Keratinocyte (primary cell): ENCODE data around the gene NUDT14. TPM values are rescaled to one million over a fixed set of nuclear protein-coding genes. Genes with fewer than 3 reads are reported as not detected.

Source experiments
- DNase-seq: peaks from one replicate; pipeline ENCODE4 v3.0.0-alpha.2; 2011; ENCODE audit warnings: low read depth, missing footprints, low spot score
- FAIRE-seq: peaks from 2 replicates; lab custom pipeline; 2011; peaks lifted over from hg19 to GRCh38; lab: Jason Lieb, UNC
- H2AFZ ChIP-seq: 2 replicates; pipeline ENCODE4 v1.6.0; 2012; ENCODE audit warnings: low read length, control low read depth, inconsistent platforms; ENCODE audit not compliant: control insufficient read depth
- H3K27ac ChIP-seq: 2 replicates; pipeline ENCODE4 v1.5.1; 2011; ENCODE audit warnings: low read length; ENCODE audit not compliant: control insufficient read depth, insufficient read depth
- H3K27me3 ChIP-seq: 3 replicates; pipeline ENCODE4 v1.6.0; 2011; ENCODE audit warnings: low read length; ENCODE audit not compliant: control insufficient read depth, insufficient read depth; ENCODE audit errors: extremely low read depth
- H3K36me3 ChIP-seq, 2 experiments: 2 replicates in 1 of 2; 3 replicates in 1 of 2; pipeline ENCODE4 v1.5.1; 2011; ENCODE audit warnings: low read length in 2 of 2, mild to moderate bottlenecking in 1 of 2; ENCODE audit not compliant: control insufficient read depth in 2 of 2, insufficient read depth in 2 of 2; ENCODE audit errors: extremely low read depth in 1 of 2
- H3K4me1 ChIP-seq: 3 replicates; pipeline ENCODE4 v1.5.1; 2011; ENCODE audit warnings: low read length; ENCODE audit not compliant: control insufficient read depth, insufficient read depth; ENCODE audit errors: extremely low read depth
- H3K4me2 ChIP-seq: 3 replicates; pipeline ENCODE4 v1.6.0; 2011; ENCODE audit warnings: low read depth, low read length; ENCODE audit not compliant: control insufficient read depth, insufficient read depth; ENCODE audit errors: extremely low read depth
- H3K4me3 ChIP-seq, 3 experiments: fragments of 200-600 bp in 1 of 3; sonication (generic) in 1 of 3; 2 replicates in 2 of 3; 3 replicates in 1 of 3; pipeline ENCODE4 v1.5.1; 2011 to 2016; ENCODE audit warnings: low read length in 3 of 3, mild to moderate bottlenecking in 3 of 3, control low read depth in 2 of 3, inconsistent platforms in 1 of 3, low read depth in 1 of 3, mixed read lengths in 1 of 3, mixed run types in 1 of 3, moderate library complexity in 1 of 3; ENCODE audit not compliant: control insufficient read depth in 2 of 3, insufficient read depth in 2 of 3; ENCODE audit errors: extremely low read depth in 1 of 3
- H3K79me2 ChIP-seq: 2 replicates; pipeline ENCODE4 v1.6.0; 2012; ENCODE audit warnings: low read length; ENCODE audit not compliant: control insufficient read depth, insufficient read depth
- H3K9ac ChIP-seq: 3 replicates; pipeline ENCODE4 v1.6.0; 2011; ENCODE audit warnings: low read length; ENCODE audit not compliant: control insufficient read depth, insufficient read depth; ENCODE audit errors: extremely low read depth
- H3K9me1 ChIP-seq: 3 replicates; pipeline ENCODE4 v1.6.0; 2011; ENCODE audit warnings: low read length; ENCODE audit not compliant: control insufficient read depth, insufficient read depth; ENCODE audit errors: extremely low read depth
- H3K9me3 ChIP-seq: 2 replicates; pipeline ENCODE4 v1.5.1; 2012; ENCODE audit warnings: low read depth, low read length; ENCODE audit not compliant: control insufficient read depth
- H4K20me1 ChIP-seq: 3 replicates; pipeline ENCODE4 v1.6.0; 2011; ENCODE audit warnings: low read length; ENCODE audit not compliant: control insufficient read depth, insufficient read depth; ENCODE audit errors: extremely low read depth
- EZH2 ChIP-seq: IDR thresholded peaks from one replicate; pipeline ENCODE4 v1.6.1; 2012; ENCODE audit warnings: inconsistent platforms, mild to moderate bottlenecking, low read length, moderate library complexity
- dilution Hi-C: fragments of 300-500 bp; cut with MboI; formaldehyde crosslinking; loops from one replicate; pipeline ENCODE4 v1.7.0; 2020; ENCODE audit warnings: low sequenced_read_pairs; ENCODE audit not compliant: extremely low pct_ligation_motif_present
- polyA plus RNA-seq, 5 experiments: library from polyadenylated mRNA; depleted of rRNA in 3 of 5; stranded (reverse) in 3 of 5; stranded (forward) in 1 of 5; unstranded in 1 of 5; fragments of >200 nt; gene quantifications; 1 replicate in 1 of 5; 2 replicates in 3 of 5; 3 replicates in 1 of 5; pipeline versions ENCODE4 v1.2.1 to v1.2.3, GENCODE V29; 2011 to 2012; ENCODE audit warnings: missing spikeins in 2 of 5, low read depth in 1 of 5, low replicate concordance in 1 of 5
- TF ChIP-seq, protein P1 (sequence below), 3 experiments: IDR thresholded peaks in 1 of 3; conservative IDR thresholded peaks in 1 of 3; optimal IDR thresholded peaks in 1 of 3; 2 replicates in 2 of 3; 3 replicates in 1 of 3; pipeline versions ENCODE3 to v1.5.1; 2011; ENCODE audit warnings: low read length in 3 of 3, mild to moderate bottlenecking in 3 of 3, moderate library complexity in 2 of 3, control low read depth in 1 of 3, inconsistent platforms in 1 of 3; ENCODE audit not compliant: insufficient read depth in 2 of 3; ENCODE audit errors: extremely low read depth in 1 of 3

NUDT14 gene
- polyA plus RNA-seq, 1 donor (not counting 4 experiments of a cell fraction or from before 2014, with no cell fraction given), result 15.6 TPM

DNA sequence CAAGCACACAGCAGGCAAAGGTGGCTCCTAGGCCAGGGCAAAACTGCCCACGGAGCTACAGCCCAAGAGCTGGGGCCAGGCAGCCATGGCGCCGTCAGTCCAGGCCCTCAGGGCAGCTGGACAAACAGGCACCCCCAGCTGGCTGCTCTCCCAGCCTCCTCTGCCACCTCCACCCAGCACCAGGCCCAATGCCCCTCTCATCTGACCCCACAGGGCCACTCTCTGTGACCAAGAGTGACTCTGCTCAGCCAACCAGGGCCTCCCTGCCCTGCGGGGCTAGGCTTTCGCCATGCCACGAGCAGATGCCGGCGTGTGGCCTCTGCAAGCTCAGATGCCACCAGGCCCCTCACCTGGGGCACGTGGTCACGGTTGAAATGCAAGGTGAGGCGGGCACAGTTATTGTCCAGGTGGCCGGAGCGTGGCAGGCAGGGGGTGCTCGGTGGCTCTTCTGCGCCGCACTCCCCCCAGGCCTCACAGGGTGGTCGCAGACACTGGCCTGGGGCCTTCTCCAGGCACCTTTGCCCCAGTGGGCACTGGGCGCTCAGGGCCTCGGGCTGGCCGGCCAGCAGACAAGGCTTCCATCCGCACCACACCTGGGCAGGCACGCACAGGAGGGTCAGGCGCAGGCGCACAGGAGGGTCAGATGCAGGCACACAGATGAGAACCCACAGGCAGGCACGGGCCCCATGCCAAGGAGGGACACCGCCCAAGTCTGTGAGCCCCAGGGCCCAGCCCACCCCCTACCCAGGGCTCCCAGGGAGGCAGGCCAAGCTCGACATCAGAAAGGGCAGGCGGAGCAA lies 35.5 kb downstream of the NUDT14 start:
- no peak for FAIRE-seq
- Histone ChIP-seq H4K20me1 (no peaks in the 10 kb centered on the region), H3K27me3 (no peaks in the 10 kb centered on the region), H3K36me3 (peaks cover 27 to 32% of the 10 kb centered on the region in 2 experiments), H3K4me1 (no peaks in the 10 kb centered on the region), H3K4me3 (no peak overlapping the region), H3K9me3 (no peaks in the 10 kb centered on the region), H3K9me1 (no peaks in the 10 kb centered on the region), H3K79me2 (no peaks in the 10 kb centered on the region), H3K9ac (no peak overlapping the region), H3K27ac (no peak overlapping the region), H2AFZ (no peak overlapping the region), H3K4me2 (no peak overlapping the region)
- TF ChIP-seq, protein P1, sequence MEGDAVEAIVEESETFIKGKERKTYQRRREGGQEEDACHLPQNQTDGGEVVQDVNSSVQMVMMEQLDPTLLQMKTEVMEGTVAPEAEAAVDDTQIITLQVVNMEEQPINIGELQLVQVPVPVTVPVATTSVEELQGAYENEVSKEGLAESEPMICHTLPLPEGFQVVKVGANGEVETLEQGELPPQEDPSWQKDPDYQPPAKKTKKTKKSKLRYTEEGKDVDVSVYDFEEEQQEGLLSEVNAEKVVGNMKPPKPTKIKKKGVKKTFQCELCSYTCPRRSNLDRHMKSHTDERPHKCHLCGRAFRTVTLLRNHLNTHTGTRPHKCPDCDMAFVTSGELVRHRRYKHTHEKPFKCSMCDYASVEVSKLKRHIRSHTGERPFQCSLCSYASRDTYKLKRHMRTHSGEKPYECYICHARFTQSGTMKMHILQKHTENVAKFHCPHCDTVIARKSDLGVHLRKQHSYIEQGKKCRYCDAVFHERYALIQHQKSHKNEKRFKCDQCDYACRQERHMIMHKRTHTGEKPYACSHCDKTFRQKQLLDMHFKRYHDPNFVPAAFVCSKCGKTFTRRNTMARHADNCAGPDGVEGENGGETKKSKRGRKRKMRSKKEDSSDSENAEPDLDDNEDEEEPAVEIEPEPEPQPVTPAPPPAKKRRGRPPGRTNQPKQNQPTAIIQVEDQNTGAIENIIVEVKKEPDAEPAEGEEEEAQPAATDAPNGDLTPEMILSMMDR (optimal IDR thresholded peaks at IDR 0.05 in 1 of 3, IDR thresholded peaks at IDR 0.05 in 1 of 3, conservative IDR thresholded peaks at IDR 0.05 in 1 of 3; ENCODE audit: extremely low read depth in 1 of 3, insufficient read depth in 2 of 3, low read length in 3 of 3), result no peak
- TF ChIP-seq EZH2, result no peak
- no peak for DNase-seq
- dilution Hi-C loops, result no loop called here

DNA sequence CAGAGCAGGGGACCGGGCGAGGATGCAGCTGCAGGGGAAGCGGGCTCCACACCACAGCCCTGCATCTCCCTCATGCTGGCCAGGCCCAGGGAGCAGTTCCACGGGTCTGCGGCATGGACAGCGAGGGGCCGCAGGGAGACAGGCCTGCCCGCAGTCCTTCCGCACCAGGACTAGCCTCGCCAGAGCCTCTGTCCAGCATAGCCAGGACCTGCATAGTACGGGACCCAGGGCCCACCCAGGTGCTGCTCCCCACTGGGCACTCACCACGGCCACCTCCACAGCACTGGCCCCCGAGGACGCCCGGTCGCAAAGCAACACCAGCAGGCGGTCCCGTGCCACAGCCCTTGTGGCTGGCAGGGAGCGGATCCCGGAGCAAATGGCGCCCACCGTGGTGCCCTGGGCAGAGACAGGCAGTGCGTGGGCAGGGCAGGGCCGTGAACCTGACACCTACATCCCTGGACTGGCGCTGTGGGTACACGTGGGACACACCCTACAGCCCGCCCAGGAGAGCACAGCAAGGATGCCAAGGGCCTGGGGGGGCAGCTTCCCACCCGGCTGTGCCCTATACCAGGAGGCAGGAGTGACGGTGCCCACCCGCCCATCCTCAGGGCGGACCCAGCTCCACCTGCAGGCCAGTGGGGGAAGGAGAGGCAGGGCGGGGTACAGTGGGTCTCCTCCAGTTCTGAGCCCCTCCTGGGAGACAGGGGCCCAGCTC lies 36.3 kb downstream of the NUDT14 start:
- Histone ChIP-seq H3K27me3 (no peaks in the 10 kb centered on the region), H3K4me2 (no peak overlapping the region), H4K20me1 (no peaks in the 10 kb centered on the region), H3K4me1 (no peaks in the 10 kb centered on the region), H3K4me3 (no peak overlapping the region), H3K9me1 (no peaks in the 10 kb centered on the region), H3K79me2 (no peaks in the 10 kb centered on the region), H3K9me3 (peaks cover 4% of the 10 kb centered on the region), H3K9ac (no peak overlapping the region), H2AFZ (no peak overlapping the region), H3K36me3 (peaks cover 32 to 33% of the 10 kb centered on the region in 2 experiments), H3K27ac (no peak overlapping the region)
- DNase-seq (no peak), FAIRE-seq (no peak)
- dilution Hi-C loops, result no loop called here
- no peak for TF ChIP-seq EZH2
- TF ChIP-seq, protein P1 (optimal IDR thresholded peaks at IDR 0.05 in 1 of 3, IDR thresholded peaks at IDR 0.05 in 1 of 3, conservative IDR thresholded peaks at IDR 0.05 in 1 of 3; ENCODE audit: extremely low read depth in 1 of 3, insufficient read depth in 2 of 3, low read length in 3 of 3), result peak in 1 of 3 experiments; percentile 37
